Fibroblast of villous mesenchyme (primary cell): Measurements from ENCODE around the gene RANBP3. TPM values are rescaled to one million over a fixed set of nuclear protein-coding genes. Genes with fewer than 3 reads are reported as not detected.

Experiments used
- DNase-seq: peaks from one replicate; pipeline ENCODE4 v3.0.0-alpha.2; 2010; ENCODE audit warnings: low read depth
- H3K4me3 ChIP-seq: 2 replicates; pipeline ENCODE4 v1.5.1; 2011; ENCODE audit warnings: low read depth, mild to moderate bottlenecking, low read length
- total RNA-seq: library from RNA; depleted of rRNA; stranded (reverse); fragments of >200 nt; gene quantifications from 2 replicates; pipeline ENCODE4 v1.2.3, GENCODE V29; 2012
- TF ChIP-seq, protein P1 (sequence below): IDR thresholded peaks from 2 replicates; pipeline ENCODE4 v1.5.1; 2012; ENCODE audit warnings: low read depth, mild to moderate bottlenecking, low read length; ENCODE audit not compliant: insufficient read depth

The RANBP3 gene
- total RNA-seq, 1 donor = 45.8 TPM

- DNase-seq = no peak
- H3K4me3 ChIP-seq = no peak overlapping the region
- TF ChIP-seq, protein P1, sequence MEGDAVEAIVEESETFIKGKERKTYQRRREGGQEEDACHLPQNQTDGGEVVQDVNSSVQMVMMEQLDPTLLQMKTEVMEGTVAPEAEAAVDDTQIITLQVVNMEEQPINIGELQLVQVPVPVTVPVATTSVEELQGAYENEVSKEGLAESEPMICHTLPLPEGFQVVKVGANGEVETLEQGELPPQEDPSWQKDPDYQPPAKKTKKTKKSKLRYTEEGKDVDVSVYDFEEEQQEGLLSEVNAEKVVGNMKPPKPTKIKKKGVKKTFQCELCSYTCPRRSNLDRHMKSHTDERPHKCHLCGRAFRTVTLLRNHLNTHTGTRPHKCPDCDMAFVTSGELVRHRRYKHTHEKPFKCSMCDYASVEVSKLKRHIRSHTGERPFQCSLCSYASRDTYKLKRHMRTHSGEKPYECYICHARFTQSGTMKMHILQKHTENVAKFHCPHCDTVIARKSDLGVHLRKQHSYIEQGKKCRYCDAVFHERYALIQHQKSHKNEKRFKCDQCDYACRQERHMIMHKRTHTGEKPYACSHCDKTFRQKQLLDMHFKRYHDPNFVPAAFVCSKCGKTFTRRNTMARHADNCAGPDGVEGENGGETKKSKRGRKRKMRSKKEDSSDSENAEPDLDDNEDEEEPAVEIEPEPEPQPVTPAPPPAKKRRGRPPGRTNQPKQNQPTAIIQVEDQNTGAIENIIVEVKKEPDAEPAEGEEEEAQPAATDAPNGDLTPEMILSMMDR = no peak
Measured at GRCh38 chr19:6014551-6015135, 36.7 kb upstream of the RANBP3 start.

DNA sequence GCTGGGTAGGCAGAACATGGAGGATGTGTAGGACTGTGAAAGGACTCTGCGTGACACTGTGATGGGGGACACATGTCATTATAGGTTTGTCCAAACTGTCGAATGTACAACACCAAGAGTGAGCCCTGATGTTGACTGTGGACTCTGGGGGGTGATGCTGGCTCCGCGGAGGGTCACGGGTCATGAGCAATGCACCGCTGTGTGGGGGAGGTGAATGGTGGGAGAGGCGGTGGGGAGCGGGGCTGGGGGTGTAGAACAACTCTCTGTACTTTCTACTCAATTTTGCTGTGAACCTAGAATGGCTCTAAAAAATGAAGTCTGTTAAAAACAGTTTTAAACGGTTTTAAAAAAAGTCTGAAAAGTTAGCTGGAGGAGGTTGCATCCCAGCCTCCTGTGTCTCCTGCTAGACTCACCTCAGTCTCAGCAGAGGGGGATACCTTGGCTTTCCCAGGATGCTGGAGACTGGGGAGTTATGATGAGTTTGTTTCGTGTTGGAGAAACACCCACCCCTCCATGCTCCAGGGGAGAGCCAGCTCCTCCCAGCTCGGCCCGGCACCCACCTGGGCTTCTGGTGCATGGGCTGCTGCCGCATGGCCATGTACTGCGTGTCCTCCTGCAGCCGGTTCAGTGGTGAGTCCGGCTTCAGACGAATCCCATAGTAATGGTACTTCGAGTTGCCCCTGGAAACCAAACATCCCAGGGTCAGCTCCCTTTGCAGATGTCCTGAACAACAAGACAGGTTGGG lies 34.7 kb upstream of the RANBP3 start:
- TF ChIP-seq, protein P1 = no peak
- DNase-seq = no peak
- H3K4me3 ChIP-seq = no peak overlapping the region

- no peak for DNase-seq
- TF ChIP-seq, protein P1 = no peak
Measured at GRCh38 chr19:6011794-6012193, 33.9 kb upstream of the RANBP3 start.

DNA sequence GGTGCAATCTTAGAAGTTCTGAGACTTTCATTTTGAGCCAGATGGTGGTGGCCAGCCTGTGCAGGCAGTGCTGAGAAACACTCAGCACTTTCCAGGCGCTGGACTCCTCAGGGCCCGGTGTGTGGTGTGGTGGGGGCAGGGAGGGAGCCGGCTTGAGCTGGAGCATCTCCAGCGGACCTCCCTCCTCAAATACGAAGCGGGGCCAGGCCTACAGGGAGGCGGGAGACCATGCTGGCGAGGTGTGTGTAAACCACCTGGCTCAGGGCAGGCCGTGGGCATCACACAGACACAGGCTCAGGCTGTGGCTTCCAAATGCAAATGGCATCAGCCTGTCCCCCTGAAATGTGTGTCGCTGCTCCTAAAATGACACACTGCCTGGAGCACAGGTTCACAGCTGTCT lies 33.3 kb upstream of the RANBP3 start:
- no peak for DNase-seq
- TF ChIP-seq, protein P1 = no peak
- no peak overlapping the region for H3K4me3 ChIP-seq

More at GRCh38 chr19:6011794-6012193, 33.9 kb upstream of the RANBP3 start:
- no peak overlapping the region for H3K4me3 ChIP-seq

- H3K4me3 ChIP-seq = no peak overlapping the region
- peak; percentile 28 for DNase-seq
- TF ChIP-seq, protein P1 = no peak
Measured at GRCh38 chr19:6010107-6010506, 32.2 kb upstream of the RANBP3 start.

GRCh38 chr19:6007866-6008265 lies 29.9 kb upstream of the RANBP3 start:
- TF ChIP-seq, protein P1 = no peak
- no peak for DNase-seq
- H3K4me3 ChIP-seq = no peak overlapping the region
